Smooth muscle cell (in vitro differentiated cells): ENCODE measurements around the gene CBFA2T2. TPM values are rescaled to one million over a fixed set of nuclear protein-coding genes. Genes with fewer than 3 reads are reported as not detected.

Experiments
- DNase-seq: peaks from one replicate; lab custom pipeline; 2025; ENCODE audit not compliant: unreplicated experiment; lab: John Stamatoyannopoulos, UW
- H2AFZ ChIP-seq: fragments of 200-600 bp; sonication (generic); 2 replicates; pipeline ENCODE4 v1.6.0; 2016; ENCODE audit warnings: antibody characterized with exemption, low read depth, mild to moderate bottlenecking
- H3F3A ChIP-seq: fragments of 200-600 bp; sonication (generic); 2 replicates; pipeline ENCODE4 v1.6.0; 2017; ENCODE audit warnings: antibody characterized with exemption, low read depth
- H3K27ac ChIP-seq: fragments of 200-600 bp; sonication (generic); 2 replicates; pipeline ENCODE4 v1.5.1; 2016; ENCODE audit warnings: low read depth, mild to moderate bottlenecking
- H3K27me3 ChIP-seq: fragments of 200-600 bp; sonication (generic); 2 replicates; pipeline ENCODE4 v1.6.1; 2016; ENCODE audit warnings: low read depth, mild to moderate bottlenecking
- H3K36me3 ChIP-seq: fragments of 200-600 bp; sonication (generic); 2 replicates; pipeline ENCODE4 v1.5.1; 2016; ENCODE audit warnings: low read depth
- H3K4me1 ChIP-seq: fragments of 200-600 bp; sonication (generic); 2 replicates; pipeline ENCODE4 v1.5.1; 2016; ENCODE audit warnings: low read depth
- H3K4me2 ChIP-seq: fragments of 200-600 bp; sonication (generic); 2 replicates; pipeline ENCODE4 v1.6.0; 2016; ENCODE audit warnings: mild to moderate bottlenecking
- H3K4me3 ChIP-seq: fragments of 200-600 bp; sonication (generic); 2 replicates; pipeline ENCODE4 v1.5.1; 2016; ENCODE audit warnings: mild to moderate bottlenecking
- H3K79me2 ChIP-seq: fragments of 200-600 bp; sonication (generic); 2 replicates; pipeline ENCODE4 v1.6.0; 2016; ENCODE audit warnings: low read depth, mild to moderate bottlenecking
- H3K9ac ChIP-seq: fragments of 200-600 bp; sonication (generic); 2 replicates; pipeline ENCODE4 v1.6.0; 2016; ENCODE audit warnings: low read depth
- H3K9me3 ChIP-seq: fragments of 200-600 bp; sonication (generic); replicated peaks from 2 replicates; pipeline ENCODE4 v1.5.1; 2016; ENCODE audit warnings: low read depth
- H4K20me1 ChIP-seq: fragments of 200-600 bp; sonication (generic); 2 replicates; pipeline ENCODE4 v1.6.0; 2016; ENCODE audit warnings: low read depth
- CTCF ChIP-seq: fragments of 200-600 bp; sonication (generic); IDR thresholded peaks from 2 replicates; pipeline ENCODE4 v1.5.1; 2017; ENCODE audit warnings: borderline replicate concordance, mild to moderate bottlenecking, antibody characterized with exemption; ENCODE audit not compliant: insufficient read depth, poor library complexity, severe bottlenecking
- WGBS: methylation state at CpG from one replicate; pipeline ENCODE4 v1.1.7; 2016; ENCODE audit warnings: low lambda C conversion rate; 5-methylcytosine and 5-hydroxymethylcytosine counted together
- polyA plus RNA-seq: library from polyadenylated mRNA; unstranded; fragments of >200 nt; fragmentation: Nextera tagmentation; extraction: Ambion mirVana; gene quantifications from 2 replicates; pipeline ENCODE4 v1.2.1, GENCODE V29; 2016
- total RNA-seq: library from RNA; depleted of rRNA; stranded (reverse); fragments of >200 nt; gene quantifications from 2 replicates; pipeline ENCODE4 v1.2.3, GENCODE V29; 2014

CBFA2T2 gene
- total and polyA plus RNA-seq, 2 experiments from 2014 or later: 18.2 to 41.6 TPM

DNA sequence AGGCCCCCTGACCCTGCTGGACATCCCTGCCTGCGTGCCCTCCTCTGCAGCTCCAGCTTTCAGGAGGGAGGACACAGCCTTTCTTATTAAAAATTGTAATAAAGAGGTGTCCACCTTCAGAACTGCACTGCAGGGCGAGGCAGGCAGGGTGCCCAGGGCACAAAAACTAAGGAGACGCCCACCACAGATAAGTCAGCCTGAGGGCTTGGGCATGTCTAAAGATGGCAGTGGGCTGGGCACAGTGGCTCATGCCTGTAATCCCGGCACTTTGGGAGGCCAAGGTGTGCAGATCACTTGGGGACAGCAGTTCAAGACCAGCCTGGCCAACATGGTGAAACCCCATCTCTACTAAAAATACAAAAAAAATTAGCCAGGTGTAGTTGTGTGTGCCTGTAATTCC, 165.3 kb downstream of the CBFA2T2 start:
- no peak overlapping the region for H3K9ac ChIP-seq
- no peak overlapping the region for H3K4me3 ChIP-seq
- DNase-seq: no peak
- no peak overlapping the region for H3K27ac ChIP-seq
- no peaks in the 10 kb centered on the region for H3K27me3 ChIP-seq
- no peak overlapping the region for H2AFZ ChIP-seq
- no peaks in the 10 kb centered on the region for H3K4me1 ChIP-seq
- H3K79me2 ChIP-seq: no peaks in the 10 kb centered on the region
- no peak overlapping the region for H3K4me2 ChIP-seq
- H3K9me3 ChIP-seq: no peaks in the 10 kb centered on the region
- H4K20me1 ChIP-seq: no peaks in the 10 kb centered on the region
- H3K36me3 ChIP-seq: peaks cover 6% of the 10 kb centered on the region
- H3F3A ChIP-seq: peaks cover 7% of the 10 kb centered on the region
- no peak for TF ChIP-seq CTCF
- 87% methylated on average over 4 of the region's 4 CpGs for WGBS

- no peak overlapping the region for H3K27ac ChIP-seq
- H3K36me3 ChIP-seq: peaks cover 6% of the 10 kb centered on the region
- H3K79me2 ChIP-seq: peaks cover 4% of the 10 kb centered on the region
- no peak overlapping the region for H3K4me3 ChIP-seq
- H3K27me3 ChIP-seq: no peaks in the 10 kb centered on the region
- no peak overlapping the region for H3K9ac ChIP-seq
- no peaks in the 10 kb centered on the region for H3K4me1 ChIP-seq
- 96% methylated on average over 10 of the region's 10 CpGs for WGBS
- no peak for DNase-seq
- H3K4me2 ChIP-seq: no peak overlapping the region
- no peak for TF ChIP-seq CTCF
- no peaks in the 10 kb centered on the region for H3K9me3 ChIP-seq
- no peaks in the 10 kb centered on the region for H4K20me1 ChIP-seq
- peaks cover 7% of the 10 kb centered on the region for H3F3A ChIP-seq
- no peak overlapping the region for H2AFZ ChIP-seq
Observed at GRCh38 chr20:33656010-33656782, 166.3 kb downstream of the CBFA2T2 start.

- Histone ChIP-seq H3K4me2 (no peak overlapping the region), H4K20me1 (no peaks in the 10 kb centered on the region), H3K27ac (no peak overlapping the region), H3K9ac (no peak overlapping the region), H3K27me3 (no peaks in the 10 kb centered on the region), H3K79me2 (peaks cover 5% of the 10 kb centered on the region), H3K4me1 (no peaks in the 10 kb centered on the region), H3K4me3 (no peak overlapping the region), H3K9me3 (no peaks in the 10 kb centered on the region), H2AFZ (no peak overlapping the region), H3F3A (peaks cover 7% of the 10 kb centered on the region), H3K36me3 (peaks cover 6% of the 10 kb centered on the region)
- no peak for TF ChIP-seq CTCF
- WGBS: 96% methylated on average over 17 of the region's 17 CpGs
- DNase-seq: no peak
Observed at GRCh38 chr20:33656783-33657703, 167.1 kb downstream of the CBFA2T2 start.
